Central memory CD8-positive, alpha-beta T cell (primary cell): ENCODE data around the gene ST6GALNAC3.

Experiments
- ATAC-seq: fragments of 150-1000 bp; cut with Tn5 transposase; replicated peaks from 2 replicates; pipeline ENCODE4 v1.10.0; 2022; ENCODE audit warnings: mild to moderate bottlenecking, moderate FRiP score, moderate number of reproducible peaks; ENCODE audit not compliant: poor library complexity, severe bottlenecking; ENCODE audit errors: extremely low read depth
- DNase-seq, 2 donors: peaks; one replicate each; pipeline ENCODE4 v3.0.0; 2021; ENCODE audit warnings: low spot score in 2 of 2
- H3K27ac Mint-ChIP-seq: one replicate; pipeline ENCODE4 v1.8.0; 2022; ENCODE audit warnings: low read depth, mild to moderate bottlenecking, moderate library complexity, mixed read lengths
- H3K27me3 Mint-ChIP-seq: one replicate; pipeline ENCODE4 v1.8.0; 2022; ENCODE audit warnings: mixed read lengths
- H3K36me3 Mint-ChIP-seq: one replicate; pipeline ENCODE4 v1.8.0; 2022; ENCODE audit warnings: mild to moderate bottlenecking, moderate library complexity, mixed read lengths; ENCODE audit not compliant: insufficient read depth
- H3K4me1 Mint-ChIP-seq: one replicate; pipeline ENCODE4 v1.8.0; 2022; ENCODE audit warnings: mixed read lengths
- H3K4me3 Mint-ChIP-seq: one replicate; pipeline ENCODE4 v1.8.0; 2022; ENCODE audit warnings: mild to moderate bottlenecking, moderate library complexity, mixed read lengths
- H3K9me3 Mint-ChIP-seq: one replicate; pipeline ENCODE4 v1.8.0; 2022; ENCODE audit warnings: mixed read lengths

ST6GALNAC3 gene

GRCh38 chr1:76274718-76275117 lies 200.2 kb downstream of the ST6GALNAC3 start:
- no peaks in the 10 kb centered on the region for H3K9me3 Mint-ChIP-seq
- no peak overlapping the region for H3K27ac Mint-ChIP-seq
- H3K27me3 Mint-ChIP-seq: no peaks in the 10 kb centered on the region
- peaks cover 3% of the 10 kb centered on the region for H3K36me3 Mint-ChIP-seq
- DNase-seq (no peak), ATAC-seq (no peak)
- H3K4me3 Mint-ChIP-seq: no peak overlapping the region
- peaks cover 8% of the 10 kb centered on the region for H3K4me1 Mint-ChIP-seq

GRCh38 chr1:76278711-76279100 lies 204.2 kb downstream of the ST6GALNAC3 start:
- Mint-ChIP-seq H3K27ac (no peak overlapping the region), H3K4me1 (no peaks in the 10 kb centered on the region), H3K9me3 (no peaks in the 10 kb centered on the region), H3K27me3 (no peaks in the 10 kb centered on the region), H3K4me3 (no peak overlapping the region), H3K36me3 (no peaks in the 10 kb centered on the region)
- ATAC-seq (no peak), DNase-seq (no peak)

GRCh38 chr1:76279101-76279748 lies 204.7 kb downstream of the ST6GALNAC3 start:
- Mint-ChIP-seq H3K4me3 (no peak overlapping the region), H3K4me1 (no peaks in the 10 kb centered on the region), H3K36me3 (no peaks in the 10 kb centered on the region), H3K27ac (no peak overlapping the region), H3K9me3 (no peaks in the 10 kb centered on the region), H3K27me3 (no peaks in the 10 kb centered on the region)
- ATAC-seq: no peak
- DNase-seq: no peak

- peaks cover 6% of the 10 kb centered on the region for H3K4me1 Mint-ChIP-seq
- H3K4me3 Mint-ChIP-seq: no peak overlapping the region
- ATAC-seq (no peak), DNase-seq (no peak)
- no peaks in the 10 kb centered on the region for H3K9me3 Mint-ChIP-seq
- H3K36me3 Mint-ChIP-seq: no peaks in the 10 kb centered on the region
- no peaks in the 10 kb centered on the region for H3K27me3 Mint-ChIP-seq
- no peak overlapping the region for H3K27ac Mint-ChIP-seq
Observed at GRCh38 chr1:76281306-76281705, 206.8 kb downstream of the ST6GALNAC3 start.

GRCh38 chr1:76284842-76285241 lies 210.3 kb downstream of the ST6GALNAC3 start:
- no peak overlapping the region for H3K4me3 Mint-ChIP-seq
- H3K9me3 Mint-ChIP-seq: no peaks in the 10 kb centered on the region
- peaks cover 15% of the 10 kb centered on the region for H3K4me1 Mint-ChIP-seq
- ATAC-seq: no peak
- no peak for DNase-seq
- no peak overlapping the region for H3K27ac Mint-ChIP-seq
- no peaks in the 10 kb centered on the region for H3K36me3 Mint-ChIP-seq
- no peaks in the 10 kb centered on the region for H3K27me3 Mint-ChIP-seq

- DNase-seq: no peak
- H3K4me3 Mint-ChIP-seq: no peak overlapping the region
- H3K4me1 Mint-ChIP-seq: peaks cover 19% of the 10 kb centered on the region
- no peaks in the 10 kb centered on the region for H3K27me3 Mint-ChIP-seq
- no peaks in the 10 kb centered on the region for H3K9me3 Mint-ChIP-seq
- no peak for ATAC-seq
- H3K27ac Mint-ChIP-seq: no peak overlapping the region
- H3K36me3 Mint-ChIP-seq: no peaks in the 10 kb centered on the region
Observed at GRCh38 chr1:76285578-76286135, 211.1 kb downstream of the ST6GALNAC3 start.

- H3K27me3 Mint-ChIP-seq: no peaks in the 10 kb centered on the region
- H3K27ac Mint-ChIP-seq: no peak overlapping the region
- no peak for DNase-seq
- no peaks in the 10 kb centered on the region for H3K36me3 Mint-ChIP-seq
- no peak overlapping the region for H3K4me3 Mint-ChIP-seq
- H3K4me1 Mint-ChIP-seq: peaks cover 29% of the 10 kb centered on the region
- H3K9me3 Mint-ChIP-seq: no peaks in the 10 kb centered on the region
- ATAC-seq: no peak
Observed at GRCh38 chr1:76287917-76288316, 213.4 kb downstream of the ST6GALNAC3 start.

- Mint-ChIP-seq H3K27me3 (no peaks in the 10 kb centered on the region), H3K9me3 (no peaks in the 10 kb centered on the region), H3K36me3 (no peaks in the 10 kb centered on the region), H3K27ac (peak overlapping the region; percentile 33), H3K4me3 (no peak overlapping the region), H3K4me1 (peaks cover 39% of the 10 kb centered on the region)
- ATAC-seq (no peak), DNase-seq (no peak)
Observed at GRCh38 chr1:76288758-76289483, 214.4 kb downstream of the ST6GALNAC3 start.

- H3K4me3 Mint-ChIP-seq: no peak overlapping the region
- no peak for ATAC-seq
- H3K27ac Mint-ChIP-seq: peak overlapping the region; percentile 14
- H3K36me3 Mint-ChIP-seq: no peaks in the 10 kb centered on the region
- DNase-seq: no peak
- H3K4me1 Mint-ChIP-seq: peaks cover 44% of the 10 kb centered on the region
- H3K27me3 Mint-ChIP-seq: no peaks in the 10 kb centered on the region
- H3K9me3 Mint-ChIP-seq: no peaks in the 10 kb centered on the region
Observed at GRCh38 chr1:76289692-76290091, 215.1 kb downstream of the ST6GALNAC3 start.

GRCh38 chr1:76290271-76290670 lies 215.7 kb downstream of the ST6GALNAC3 start:
- Mint-ChIP-seq H3K4me1 (peaks cover 50% of the 10 kb centered on the region), H3K4me3 (no peak overlapping the region), H3K36me3 (no peaks in the 10 kb centered on the region), H3K27me3 (no peaks in the 10 kb centered on the region), H3K27ac (no peak overlapping the region), H3K9me3 (no peaks in the 10 kb centered on the region)
- no peak for DNase-seq
- no peak for ATAC-seq

- DNase-seq (no peak), ATAC-seq (no peak)
- Mint-ChIP-seq H3K4me1 (peaks cover 49% of the 10 kb centered on the region), H3K9me3 (no peaks in the 10 kb centered on the region), H3K4me3 (no peak overlapping the region), H3K27ac (no peak overlapping the region), H3K27me3 (no peaks in the 10 kb centered on the region), H3K36me3 (no peaks in the 10 kb centered on the region)
Observed at GRCh38 chr1:76291191-76291590, 216.6 kb downstream of the ST6GALNAC3 start.

GRCh38 chr1:76291737-76292136 lies 217.2 kb downstream of the ST6GALNAC3 start:
- Mint-ChIP-seq H3K36me3 (no peaks in the 10 kb centered on the region), H3K4me3 (no peak overlapping the region), H3K27ac (no peak overlapping the region), H3K9me3 (no peaks in the 10 kb centered on the region), H3K27me3 (no peaks in the 10 kb centered on the region), H3K4me1 (peaks cover 49% of the 10 kb centered on the region)
- ATAC-seq (no peak), DNase-seq (no peak)
